GM11168 (cell line): ENCODE results near the gene PANX1.
"Not testable (repeated sequence)": the region's sequence is repeated elsewhere in the genome, so short reads cannot be mapped to it uniquely, and the experiment has no call there.

Experiments
- in situ Hi-C: fragments of 300-500 bp; cut with MboI; formaldehyde crosslinking; loops from one replicate; pipeline ENCODE4 v1.12.0; 2022; ENCODE audit warnings: low sequenced_read_pairs; ENCODE audit not compliant: unreplicated experiment

Gene PANX1, protein sequence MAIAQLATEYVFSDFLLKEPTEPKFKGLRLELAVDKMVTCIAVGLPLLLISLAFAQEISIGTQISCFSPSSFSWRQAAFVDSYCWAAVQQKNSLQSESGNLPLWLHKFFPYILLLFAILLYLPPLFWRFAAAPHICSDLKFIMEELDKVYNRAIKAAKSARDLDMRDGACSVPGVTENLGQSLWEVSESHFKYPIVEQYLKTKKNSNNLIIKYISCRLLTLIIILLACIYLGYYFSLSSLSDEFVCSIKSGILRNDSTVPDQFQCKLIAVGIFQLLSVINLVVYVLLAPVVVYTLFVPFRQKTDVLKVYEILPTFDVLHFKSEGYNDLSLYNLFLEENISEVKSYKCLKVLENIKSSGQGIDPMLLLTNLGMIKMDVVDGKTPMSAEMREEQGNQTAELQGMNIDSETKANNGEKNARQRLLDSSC

DNA sequence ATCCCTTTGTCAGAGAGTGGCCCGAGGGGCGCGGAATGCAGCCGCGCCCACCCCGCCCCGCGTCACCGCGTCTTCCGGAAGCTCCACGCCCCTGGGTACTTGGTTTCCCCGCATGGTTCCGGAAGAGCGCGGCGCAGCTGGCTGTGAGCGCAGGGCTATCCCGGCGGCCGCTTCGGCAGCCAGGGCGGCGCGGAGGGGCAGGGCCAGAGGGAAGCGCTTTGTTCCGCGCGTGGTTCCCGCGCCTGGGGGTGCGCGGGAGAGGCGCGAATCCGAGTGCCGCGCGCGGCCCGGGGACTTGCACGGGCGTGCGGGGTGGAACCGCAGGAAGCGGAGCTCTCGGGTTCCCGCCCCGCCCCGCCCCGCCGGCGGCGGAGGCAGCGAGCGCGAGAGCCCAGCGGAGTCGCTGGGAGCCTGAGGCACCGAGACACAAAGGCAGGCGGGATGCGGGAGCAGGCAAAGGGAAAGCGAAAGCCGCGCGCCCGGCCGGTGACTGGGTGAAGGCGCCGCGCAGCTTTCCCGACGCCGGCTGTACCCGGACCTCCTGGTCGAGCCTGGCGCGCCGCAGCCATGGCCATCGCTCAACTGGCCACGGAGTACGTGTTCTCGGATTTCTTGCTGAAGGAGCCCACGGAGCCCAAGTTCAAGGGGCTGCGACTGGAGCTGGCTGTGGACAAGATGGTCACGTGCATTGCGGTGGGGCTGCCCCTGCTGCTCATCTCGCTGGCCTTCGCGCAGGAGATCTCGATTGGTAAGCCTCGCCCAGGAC lies at the start of gene PANX1:
Gene PANX1 (plus strand): TSS at position 96 of the 766 bp plus-strand sequence. CDS start 472 bp downstream, at position 568.
- in situ Hi-C loops, result no loop called here

DNA sequence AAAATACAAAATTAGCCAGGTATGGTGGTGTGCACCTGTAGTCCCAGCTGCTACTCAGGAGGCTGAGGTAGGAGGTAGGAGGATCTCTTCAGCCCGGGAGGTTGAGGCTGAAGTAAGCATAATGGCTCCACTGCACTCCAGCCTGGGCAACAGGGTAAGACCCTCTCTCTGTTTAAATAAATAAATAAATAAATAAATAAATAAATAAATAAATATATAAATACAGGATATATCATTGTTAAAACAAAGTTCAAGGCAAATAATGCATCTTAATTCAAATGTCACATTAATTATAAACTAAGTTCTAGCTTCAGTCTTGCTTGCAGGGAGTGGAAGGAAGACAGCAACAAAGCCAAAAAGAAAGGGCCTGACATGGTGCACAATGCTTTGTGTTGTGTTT lies 44.5 kb upstream of the PANX1 start:
- in situ Hi-C loops, result no loop called here

DNA sequence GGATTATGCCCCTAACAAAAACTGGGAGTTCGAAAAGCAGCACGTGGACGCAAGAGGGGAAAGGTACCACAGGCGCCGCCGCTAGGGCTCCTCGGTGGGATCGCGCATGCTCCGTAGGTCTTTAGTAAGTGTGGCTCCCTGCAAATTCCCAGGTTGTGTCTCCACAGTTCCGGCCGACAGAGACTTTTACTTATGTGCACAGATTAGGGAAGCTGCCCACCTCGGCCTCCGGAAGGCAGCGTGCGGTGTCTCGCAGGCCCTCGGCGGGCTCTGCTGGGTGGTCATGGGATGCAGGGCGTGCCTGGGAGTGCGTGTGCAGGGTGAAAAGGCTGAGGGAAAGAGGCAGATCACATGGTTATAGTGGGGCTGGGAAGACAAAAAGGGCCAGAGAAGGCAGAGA lies 39.7 kb upstream of the PANX1 start:
- in situ Hi-C loops, result no loop called here

DNA sequence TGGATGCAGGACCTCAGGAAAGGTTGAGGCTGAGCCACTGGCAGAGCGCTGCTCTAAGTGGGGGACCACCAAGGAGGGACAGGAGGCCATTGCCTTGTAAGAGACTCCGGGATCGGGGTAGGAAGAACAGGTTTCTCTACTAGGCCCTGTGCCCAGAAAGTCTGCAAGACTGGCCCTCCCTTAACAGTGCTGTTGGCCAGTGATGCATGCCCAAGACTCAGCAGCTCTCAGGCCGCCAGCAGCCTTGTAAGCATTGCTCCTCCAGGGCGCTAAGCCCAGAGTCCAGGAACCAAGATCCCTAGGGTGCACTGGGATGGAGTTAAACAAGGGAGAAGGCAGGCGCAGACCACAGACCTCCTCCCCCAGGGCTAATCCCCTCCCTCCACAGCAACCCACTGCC lies 39.3 kb upstream of the PANX1 start:
- in situ Hi-C loops, result no loop called here

GRCh38 chr11:94090401-94090800 lies 38.2 kb upstream of the PANX1 start:
- in situ Hi-C loops, result no loop called here

- in situ Hi-C loops, result no loop called here
These were observed 37.5 kb upstream of the PANX1 start for GRCh38 chr11:94091091-94091490.

GRCh38 chr11:94100253-94100652 lies 28.4 kb upstream of the PANX1 start:
- in situ Hi-C loops, result no loop called here

DNA sequence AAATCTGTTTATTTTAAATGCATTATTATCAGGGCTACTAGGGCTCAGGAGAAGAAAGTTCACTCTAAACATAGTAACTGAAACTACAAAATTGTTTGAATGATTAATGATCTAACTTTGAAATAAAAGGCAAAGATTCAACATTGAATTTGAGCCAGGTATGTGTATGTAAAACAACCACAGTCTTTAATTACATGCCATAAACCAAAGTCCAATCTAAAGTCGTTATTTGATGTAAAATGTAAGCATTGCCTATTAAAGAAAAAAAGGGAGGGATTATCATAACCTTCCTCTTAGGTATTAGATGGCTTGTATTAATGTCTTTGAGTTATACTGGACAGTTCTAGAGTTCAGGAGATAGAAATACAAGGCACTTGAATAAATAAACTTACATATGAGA lies 25.2 kb upstream of the PANX1 start:
- in situ Hi-C loops, result no loop called here

DNA sequence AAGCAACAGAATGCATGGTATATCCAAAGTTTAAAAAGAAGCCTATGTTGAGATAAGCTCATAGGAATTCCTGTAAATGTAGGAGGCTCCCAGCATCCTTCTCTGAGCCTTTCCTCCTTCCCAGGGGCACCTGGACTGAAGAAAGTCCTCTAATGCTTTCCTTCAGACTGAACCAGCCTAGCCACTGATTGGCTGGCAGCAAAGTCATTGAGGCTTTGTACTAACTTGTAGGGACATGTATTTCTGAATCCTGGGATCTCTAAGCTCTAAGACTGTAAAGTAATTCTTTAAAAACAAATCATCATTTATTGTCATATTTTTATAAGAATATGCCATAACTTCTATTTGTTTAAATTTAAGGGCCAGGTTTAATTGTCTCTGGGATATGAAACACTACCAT lies 23.9 kb upstream of the PANX1 start:
- in situ Hi-C loops, result no loop called here

DNA sequence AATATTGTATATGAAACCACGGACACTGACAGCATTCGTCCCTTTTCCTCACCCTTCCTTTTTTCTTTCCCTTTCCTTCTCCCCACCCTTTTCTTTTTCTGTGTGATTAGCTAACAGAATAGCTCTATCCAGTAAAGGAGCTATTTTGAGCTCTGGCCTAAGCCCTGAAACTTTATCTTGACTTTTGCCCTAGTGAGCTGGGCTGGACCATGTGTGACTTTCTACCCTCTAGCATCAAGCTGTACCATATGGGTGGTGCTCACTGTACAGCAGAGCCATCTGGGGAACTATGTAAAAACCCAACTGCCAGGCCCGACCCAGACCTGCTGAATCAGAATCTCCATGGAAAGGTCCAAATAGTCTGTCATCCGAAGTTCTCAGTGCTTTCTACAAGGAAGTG lies 21.9 kb upstream of the PANX1 start:
- in situ Hi-C loops, result no loop called here

- in situ Hi-C loops, result no loop called here
These were observed 21.3 kb upstream of the PANX1 start for GRCh38 chr11:94107363-94107762.

DNA sequence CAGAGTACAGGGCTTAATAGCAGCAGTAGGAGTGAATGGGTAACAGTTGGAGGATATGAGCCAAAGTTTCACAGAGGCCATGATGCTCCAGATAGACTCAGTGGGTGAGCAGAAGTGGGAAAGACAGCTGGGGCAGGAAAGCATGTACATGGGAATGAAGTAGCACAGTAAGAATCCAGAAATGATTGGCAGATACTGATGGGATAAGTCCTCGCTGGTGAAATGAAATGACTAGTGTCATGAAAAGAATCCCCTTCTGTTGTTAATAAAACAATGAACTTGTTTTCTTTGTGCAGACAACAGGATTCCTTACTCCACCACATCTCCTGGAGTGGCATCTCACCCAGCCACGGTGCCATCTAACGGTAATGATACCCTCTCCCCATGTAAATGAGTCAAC lies 17.4 kb upstream of the PANX1 start:
- in situ Hi-C loops, result no loop called here

GRCh38 chr11:94111660-94112059 lies 17.0 kb upstream of the PANX1 start:
- in situ Hi-C loops, result no loop called here

DNA sequence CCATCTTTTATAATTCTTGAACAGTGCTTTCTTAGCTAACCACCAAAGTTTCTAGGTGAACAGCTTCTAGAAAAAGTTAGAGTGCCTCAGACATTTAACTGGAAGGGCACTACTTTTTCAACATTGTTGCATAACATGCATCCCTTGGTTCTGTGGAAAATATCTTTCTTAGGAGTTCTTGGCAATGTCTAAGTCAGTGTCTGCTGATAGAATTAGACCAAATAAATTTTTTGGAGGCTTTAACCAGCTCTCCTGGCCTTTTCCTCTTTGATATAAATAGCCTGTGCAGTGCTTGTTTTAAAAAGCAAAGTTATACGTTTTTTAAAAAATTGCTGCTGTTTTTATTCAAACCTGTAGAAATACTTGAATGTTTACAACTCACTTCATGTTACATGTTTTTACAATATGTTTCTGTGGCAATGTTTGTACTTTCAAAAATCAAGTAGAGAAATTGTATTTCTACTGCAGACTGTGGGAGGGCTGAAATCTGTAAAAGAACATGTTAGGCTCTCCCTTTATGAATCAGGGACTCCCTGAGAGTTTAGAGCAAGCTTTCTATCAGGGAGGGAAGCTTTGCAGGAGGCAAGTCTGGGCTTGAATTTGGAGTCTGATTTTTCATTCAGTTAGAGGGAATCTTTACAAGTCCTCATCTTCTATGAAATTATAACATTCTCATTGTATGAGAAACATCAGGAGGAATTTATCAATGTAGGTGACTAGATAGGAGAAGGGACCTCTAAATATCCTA lies 16.3 kb upstream of the PANX1 start:
- in situ Hi-C loops, result no loop called here

GRCh38 chr11:94117197-94117574 lies 11.5 kb upstream of the PANX1 start:
- in situ Hi-C loops, result no loop called here

- in situ Hi-C loops, result no loop called here
These were observed 10.8 kb upstream of the PANX1 start for GRCh38 chr11:94117871-94118270.

DNA sequence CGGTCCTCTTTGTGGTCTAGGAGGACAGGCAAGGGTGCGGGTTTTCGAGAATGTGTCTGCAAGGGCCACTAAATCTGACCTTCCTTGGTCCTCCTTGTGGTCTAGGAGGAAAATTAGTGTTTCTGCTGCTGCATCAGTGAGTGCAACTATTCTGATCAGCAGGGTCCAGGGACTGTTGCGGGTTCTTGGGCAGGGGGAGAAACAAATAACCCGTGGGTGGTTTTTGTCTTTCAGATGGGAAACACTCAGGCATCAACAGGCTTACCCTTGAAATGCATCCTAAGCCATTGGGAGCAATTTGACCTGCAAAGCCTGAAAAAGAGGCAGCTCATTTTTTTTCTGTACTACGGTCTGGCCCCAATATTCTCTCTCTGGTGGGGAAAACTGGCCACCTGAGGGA lies 9.0 kb upstream of the PANX1 start:
- in situ Hi-C loops, result not testable (repeated sequence)

DNA sequence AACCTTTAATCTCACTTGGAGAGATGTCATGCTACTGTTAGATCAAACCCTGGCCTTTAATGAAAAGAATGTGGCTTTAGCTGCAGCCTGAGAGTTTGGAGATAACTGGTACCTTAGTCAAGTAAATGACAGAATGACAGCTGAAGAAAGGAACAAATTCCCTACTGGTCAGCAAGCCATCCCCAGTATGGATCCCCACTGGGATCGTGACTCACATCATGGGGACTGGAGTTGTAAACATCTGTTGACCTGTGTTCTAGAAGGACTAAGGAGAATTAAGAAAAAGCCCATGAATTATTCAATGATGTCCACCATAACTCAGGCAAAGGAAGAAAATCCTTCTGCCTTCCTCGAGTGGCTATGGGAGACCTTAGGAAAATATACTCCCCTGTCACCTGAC lies 8.1 kb upstream of the PANX1 start:
- in situ Hi-C loops, result not testable (repeated sequence)

DNA sequence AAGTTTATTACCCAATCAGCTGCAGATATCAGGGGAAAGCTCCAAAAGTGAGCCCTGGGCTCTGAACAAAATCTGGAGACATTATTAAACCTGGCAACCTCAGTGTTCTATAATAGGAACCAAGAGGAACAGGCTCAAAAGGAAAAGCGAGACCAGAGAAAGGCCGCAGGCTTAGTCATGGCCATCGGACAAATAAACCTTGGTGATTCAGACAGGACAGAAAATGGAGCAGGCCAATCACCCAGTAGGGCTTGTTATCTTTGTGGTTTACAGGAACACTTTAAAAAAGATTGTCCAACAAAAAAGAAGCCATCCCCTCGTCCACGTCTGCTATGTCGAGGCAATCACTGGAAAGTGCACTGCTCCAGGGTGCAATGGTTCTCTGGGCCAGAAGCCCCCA lies 7.7 kb upstream of the PANX1 start:
- in situ Hi-C loops, result no loop called here

- in situ Hi-C loops, result no loop called here
These were observed 3.1 kb upstream of the PANX1 start for GRCh38 chr11:94125407-94126115.
